Activated CD4-positive, alpha-beta memory T cell treated with anti-CD3 and anti-CD28 coated beads, Interleukin-2, amount 10 ng/mL, durations not matched to agents 7 days and 5 days (primary cell): ENCODE data around the gene OR9Q1. TPM values are rescaled to one million over a fixed set of nuclear protein-coding genes. Genes with fewer than 3 reads are reported as not detected.

ENCODE experiments used
- CTCF ChIA-PET: fragments of 350-600 bp; sonication (Branson Sonifier 250); formaldehyde crosslinking; loops from one replicate; lab custom pipeline; 2021; ENCODE audit warnings: antibody characterized with exemption, inconsistent platforms; lab: Charles Lee
- POLR2A ChIA-PET: fragments of 350-600 bp; sonication (Branson Sonifier 250); formaldehyde crosslinking; loops from one replicate; lab custom pipeline; 2021; ENCODE audit warnings: antibody characterized with exemption; lab: Charles Lee
- DNase-seq: peaks from one replicate; pipeline ENCODE4 v3.0.0-alpha.2; 2020
- H3K27ac Mint-ChIP-seq: one replicate; pipeline ENCODE4 v1.8.0; 2021; ENCODE audit warnings: mild to moderate bottlenecking, mixed read lengths
- H3K27me3 Mint-ChIP-seq: one replicate; pipeline ENCODE4 v1.8.0; 2021; ENCODE audit warnings: mixed read lengths
- H3K36me3 Mint-ChIP-seq: one replicate; pipeline ENCODE4 v1.8.0; 2021; ENCODE audit warnings: low read depth, mixed read lengths
- H3K4me1 Mint-ChIP-seq: one replicate; pipeline ENCODE4 v1.8.0; 2021; ENCODE audit warnings: mixed read lengths
- H3K4me3 Mint-ChIP-seq: one replicate; pipeline ENCODE4 v1.8.0; 2021; ENCODE audit warnings: mild to moderate bottlenecking, mixed read lengths
- H3K9me3 Mint-ChIP-seq: one replicate; pipeline ENCODE4 v1.8.0; 2021; ENCODE audit warnings: mixed read lengths
- total RNA-seq, 2 experiments: library from RNA; stranded (reverse); gene quantifications; one replicate each; pipeline ENCODE4 v1.2.3, GENCODE V29; 2021

The OR9Q1 gene
- total RNA-seq, 2 experiments from 2014 or later = not detected

- CTCF ChIA-PET = no interaction called here
- peaks cover 4% of the 10 kb centered on the region for H3K27me3 Mint-ChIP-seq
- H3K36me3 Mint-ChIP-seq = no peaks in the 10 kb centered on the region
- POLR2A ChIA-PET = no interaction called here
- H3K4me3 Mint-ChIP-seq = no peak overlapping the region
- no peaks in the 10 kb centered on the region for H3K9me3 Mint-ChIP-seq
- H3K4me1 Mint-ChIP-seq = no peaks in the 10 kb centered on the region
- DNase-seq = no peak
- no peak overlapping the region for H3K27ac Mint-ChIP-seq
These were observed 20.6 kb upstream of the OR9Q1 start for GRCh38 chr11:58003036-58003435.

- DNase-seq = no peak
- Mint-ChIP-seq H3K27me3 (peaks cover 4% of the 10 kb centered on the region), H3K4me3 (no peak overlapping the region), H3K27ac (no peak overlapping the region), H3K4me1 (no peaks in the 10 kb centered on the region), H3K9me3 (no peaks in the 10 kb centered on the region), H3K36me3 (no peaks in the 10 kb centered on the region)
- ChIA-PET CTCF (interaction anchor here (0.6 kb wide), 1 partner anchor 140 kb away, joined by 3 read pairs; no protein-coding TSS in a partner anchor), POLR2A (no interaction called here)
These were observed 20.1 kb upstream of the OR9Q1 start for GRCh38 chr11:58003591-58003990.

- POLR2A ChIA-PET = no interaction called here
- DNase-seq = no peak
- H3K4me1 Mint-ChIP-seq = no peaks in the 10 kb centered on the region
- peaks cover 4% of the 10 kb centered on the region for H3K27me3 Mint-ChIP-seq
- no peak overlapping the region for H3K4me3 Mint-ChIP-seq
- no peaks in the 10 kb centered on the region for H3K36me3 Mint-ChIP-seq
- H3K9me3 Mint-ChIP-seq = no peaks in the 10 kb centered on the region
- no peak overlapping the region for H3K27ac Mint-ChIP-seq
- CTCF ChIA-PET = no interaction called here
These were observed 19.0 kb upstream of the OR9Q1 start for GRCh38 chr11:58004664-58005063.

- Mint-ChIP-seq H3K4me1 (no peaks in the 10 kb centered on the region), H3K27ac (no peak overlapping the region), H3K9me3 (no peaks in the 10 kb centered on the region), H3K4me3 (no peak overlapping the region), H3K27me3 (peaks cover 4% of the 10 kb centered on the region), H3K36me3 (no peaks in the 10 kb centered on the region)
- CTCF ChIA-PET = no interaction called here
- POLR2A ChIA-PET = no interaction called here
- no peak for DNase-seq
These were observed 16.7 kb upstream of the OR9Q1 start for GRCh38 chr11:58006940-58007339.

GRCh38 chr11:58011771-58012170 lies 11.9 kb upstream of the OR9Q1 start:
- Mint-ChIP-seq H3K27me3 (no peaks in the 10 kb centered on the region), H3K27ac (no peak overlapping the region), H3K36me3 (no peaks in the 10 kb centered on the region), H3K9me3 (no peaks in the 10 kb centered on the region), H3K4me3 (no peak overlapping the region), H3K4me1 (no peaks in the 10 kb centered on the region)
- ChIA-PET POLR2A (no interaction called here), CTCF (no interaction called here)
- DNase-seq = no peak

- ChIA-PET POLR2A (no interaction called here), CTCF (no interaction called here)
- no peaks in the 10 kb centered on the region for H3K27me3 Mint-ChIP-seq
- H3K27ac Mint-ChIP-seq = no peak overlapping the region
- H3K4me1 Mint-ChIP-seq = no peaks in the 10 kb centered on the region
- H3K4me3 Mint-ChIP-seq = no peak overlapping the region
- no peaks in the 10 kb centered on the region for H3K36me3 Mint-ChIP-seq
- no peaks in the 10 kb centered on the region for H3K9me3 Mint-ChIP-seq
- DNase-seq = no peak
These were observed 965 bp downstream of the OR9Q1 start for GRCh38 chr11:58024601-58025091.

GRCh38 chr11:58027341-58027740 lies 3.7 kb downstream of the OR9Q1 start:
- no peaks in the 10 kb centered on the region for H3K36me3 Mint-ChIP-seq
- H3K27ac Mint-ChIP-seq = no peak overlapping the region
- no peak overlapping the region for H3K4me3 Mint-ChIP-seq
- no peaks in the 10 kb centered on the region for H3K9me3 Mint-ChIP-seq
- H3K4me1 Mint-ChIP-seq = no peaks in the 10 kb centered on the region
- ChIA-PET CTCF (no interaction called here), POLR2A (no interaction called here)
- no peak for DNase-seq
- H3K27me3 Mint-ChIP-seq = no peaks in the 10 kb centered on the region

GRCh38 chr11:58028687-58029411 lies 5.2 kb downstream of the OR9Q1 start:
- Mint-ChIP-seq H3K27ac (no peak overlapping the region), H3K9me3 (no peaks in the 10 kb centered on the region), H3K4me3 (no peak overlapping the region), H3K36me3 (no peaks in the 10 kb centered on the region), H3K4me1 (no peaks in the 10 kb centered on the region), H3K27me3 (no peaks in the 10 kb centered on the region)
- DNase-seq = no peak
- ChIA-PET POLR2A (no interaction called here), CTCF (no interaction called here)

GRCh38 chr11:58030653-58031052 lies 7.0 kb downstream of the OR9Q1 start, which contains the start of gene OR6Q1:
Gene OR6Q1, plus strand, starts transcription at chr11:58030953. Its CDS starts 0 bp downstream, at chr11:58030953.
- Mint-ChIP-seq H3K36me3 (no peaks in the 10 kb centered on the region), H3K4me3 (no peak within 1 kb of the TSS), H3K9me3 (no peaks in the 10 kb centered on the region), H3K4me1 (no peaks in the 10 kb centered on the region), H3K27ac (no peak within 1 kb of the TSS), H3K27me3 (no peaks in the 10 kb centered on the region)
- POLR2A ChIA-PET = no interaction called here
- DNase-seq = no peak
- CTCF ChIA-PET = no interaction called here

- no peaks in the 10 kb centered on the region for H3K4me1 Mint-ChIP-seq
- POLR2A ChIA-PET = no interaction called here
- no peaks in the 10 kb centered on the region for H3K36me3 Mint-ChIP-seq
- CTCF ChIA-PET = no interaction called here
- H3K27me3 Mint-ChIP-seq = no peaks in the 10 kb centered on the region
- no peak overlapping the region for H3K27ac Mint-ChIP-seq
- DNase-seq = no peak
- no peak overlapping the region for H3K4me3 Mint-ChIP-seq
- no peaks in the 10 kb centered on the region for H3K9me3 Mint-ChIP-seq
These were observed 10.8 kb downstream of the OR9Q1 start for GRCh38 chr11:58034471-58034870.

GRCh38 chr11:58039589-58039988 lies 15.9 kb downstream of the OR9Q1 start:
- CTCF ChIA-PET = no interaction called here

GRCh38 chr11:58043379-58043778 lies 19.7 kb downstream of the OR9Q1 start:
- no peak for DNase-seq
- CTCF ChIA-PET = no interaction called here
- H3K27me3 Mint-ChIP-seq = no peaks in the 10 kb centered on the region
- no peak overlapping the region for H3K27ac Mint-ChIP-seq
- no peaks in the 10 kb centered on the region for H3K36me3 Mint-ChIP-seq
- H3K9me3 Mint-ChIP-seq = peaks cover 5% of the 10 kb centered on the region
- H3K4me1 Mint-ChIP-seq = no peaks in the 10 kb centered on the region
- H3K4me3 Mint-ChIP-seq = no peak overlapping the region
- POLR2A ChIA-PET = no interaction called here

More at GRCh38 chr11:58039589-58039988, 15.9 kb downstream of the OR9Q1 start:
- H3K27me3 Mint-ChIP-seq = no peaks in the 10 kb centered on the region
- POLR2A ChIA-PET = no interaction called here
- no peak for DNase-seq
- H3K4me3 Mint-ChIP-seq = no peak overlapping the region
- peaks cover 3% of the 10 kb centered on the region for H3K9me3 Mint-ChIP-seq
- H3K4me1 Mint-ChIP-seq = no peaks in the 10 kb centered on the region
- no peak overlapping the region for H3K27ac Mint-ChIP-seq
- H3K36me3 Mint-ChIP-seq = no peaks in the 10 kb centered on the region

GRCh38 chr11:58046231-58046630 lies 22.6 kb downstream of the OR9Q1 start:
- no peak overlapping the region for H3K27ac Mint-ChIP-seq
- no peaks in the 10 kb centered on the region for H3K27me3 Mint-ChIP-seq
- ChIA-PET POLR2A (no interaction called here), CTCF (no interaction called here)
- H3K36me3 Mint-ChIP-seq = no peaks in the 10 kb centered on the region
- H3K4me1 Mint-ChIP-seq = no peaks in the 10 kb centered on the region
- no peak overlapping the region for H3K4me3 Mint-ChIP-seq
- no peak for DNase-seq
- H3K9me3 Mint-ChIP-seq = peaks cover 4% of the 10 kb centered on the region

- no peaks in the 10 kb centered on the region for H3K4me1 Mint-ChIP-seq
- no peaks in the 10 kb centered on the region for H3K36me3 Mint-ChIP-seq
- ChIA-PET POLR2A (no interaction called here), CTCF (no interaction called here)
- H3K9me3 Mint-ChIP-seq = peaks cover 1% of the 10 kb centered on the region
- no peaks in the 10 kb centered on the region for H3K27me3 Mint-ChIP-seq
- H3K4me3 Mint-ChIP-seq = no peak overlapping the region
- no peak overlapping the region for H3K27ac Mint-ChIP-seq
- no peak for DNase-seq
These were observed 24.1 kb downstream of the OR9Q1 start for GRCh38 chr11:58047818-58048217.
